Progenitor cell of endocrine pancreas (in vitro differentiated cells): ENCODE results near the gene HAX1. TPM values are rescaled to one million over a fixed set of nuclear protein-coding genes. Genes with fewer than 3 reads are reported as not detected.
"Not testable (repeated sequence)": the region's sequence is repeated elsewhere in the genome, so short reads cannot be mapped to it uniquely, and the experiment has no call there.

Experiments used
- DNase-seq: peaks from one replicate; pipeline ENCODE4 v3.0.0; 2021; ENCODE audit warnings: low spot score; ENCODE audit not compliant: unreplicated experiment
- H3K27ac Mint-ChIP-seq: 2 replicates; pipeline ENCODE4 v1.8.0; 2021; ENCODE audit warnings: mild to moderate bottlenecking, moderate library complexity, mixed read lengths
- H3K27me3 Mint-ChIP-seq: 2 replicates; pipeline ENCODE4 v1.8.0; 2021; ENCODE audit warnings: mixed read lengths
- H3K36me3 Mint-ChIP-seq: 2 replicates; pipeline ENCODE4 v1.8.0; 2022; ENCODE audit warnings: mixed read lengths; ENCODE audit not compliant: insufficient read depth
- H3K4me1 Mint-ChIP-seq: 2 replicates; pipeline ENCODE4 v1.8.0; 2021; ENCODE audit warnings: low read depth, mixed read lengths
- H3K4me3 Mint-ChIP-seq: 2 replicates; pipeline ENCODE4 v1.8.0; 2021; ENCODE audit warnings: low read depth, mild to moderate bottlenecking, moderate library complexity, mixed read lengths
- H3K9me3 Mint-ChIP-seq: 2 replicates; pipeline ENCODE4 v1.8.0; 2021; ENCODE audit warnings: low read depth, mixed read lengths
- long read RNA-seq: library from polyadenylated mRNA; unstranded; transcript quantifications from one replicate; pipeline ENCODE4 v2.0.0, GENCODE V29; 2020
- total RNA-seq: library from RNA; stranded (reverse); gene quantifications from 2 replicates; pipeline ENCODE4 v1.2.1, GENCODE V29; 2021
- TF ChIP-seq, protein P1 (sequence below): fragments of 200-600 bp; sonication (generic); IDR thresholded peaks from one replicate; pipeline ENCODE4 v1.5.0; 2021; ENCODE audit warnings: antibody characterized with exemption, mild to moderate bottlenecking; ENCODE audit not compliant: unreplicated experiment

Gene HAX1
- 51.0 and 52.3 TPM in 2 replicates for total RNA-seq
- long read RNA-seq, transcript HAX1-201 (7 exons, 1,227 nt): major isoform, 41 of 53 reads
- long read RNA-seq, partial matches to known transcripts: 1 of 53 reads
- long read RNA-seq, other reads (novel, unspliced or antisense): 7 of 53 reads

DNA sequence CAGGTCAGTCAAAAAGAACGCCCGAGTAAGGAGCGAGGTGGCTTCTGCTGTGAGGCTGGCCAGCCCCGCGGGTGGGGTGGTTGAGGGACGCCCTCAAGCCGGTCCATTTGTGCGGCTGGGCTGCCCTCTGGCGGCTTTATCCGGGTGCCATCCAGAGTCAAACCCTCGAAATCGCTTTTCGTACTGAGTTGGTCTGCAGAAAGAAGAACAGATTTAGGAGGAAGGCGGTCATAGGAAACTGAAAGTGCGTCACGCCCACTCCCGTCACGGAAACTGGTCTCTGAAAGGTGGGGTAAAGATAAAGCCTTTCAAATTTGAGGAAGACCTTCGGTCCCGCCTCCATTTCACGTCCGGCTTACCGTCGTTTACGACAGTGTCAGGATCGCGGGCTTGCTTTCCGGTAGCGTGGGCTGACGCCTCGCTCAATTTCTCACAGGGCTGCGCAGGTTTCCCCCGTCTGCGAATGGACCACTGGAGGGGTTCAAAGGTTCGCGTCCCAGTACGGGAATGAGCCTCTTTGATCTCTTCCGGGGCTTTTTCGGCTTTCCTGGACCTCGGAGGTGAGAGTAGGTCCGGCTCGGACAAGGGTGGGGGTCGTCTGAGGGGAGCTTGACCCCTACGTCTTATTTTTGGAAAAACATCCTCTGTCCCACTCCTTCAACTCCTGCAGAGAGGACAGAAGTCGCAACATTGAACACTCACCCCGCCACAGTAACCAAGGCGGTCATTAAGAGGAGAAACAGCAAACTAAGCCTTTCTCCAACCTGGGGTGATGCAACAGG is at the start of gene HAX1:
Gene HAX1, plus strand, starts transcription at position 413 of the 782 bp plus-strand sequence. Its CDS starts 95 bp downstream, at position 508.
- no peaks in the 10 kb centered on the region for H3K9me3 Mint-ChIP-seq
- H3K4me3 Mint-ChIP-seq: peak within 1 kb of the TSS; percentile 98
- peak; percentile 80 for DNase-seq
- TF ChIP-seq, protein P1, sequence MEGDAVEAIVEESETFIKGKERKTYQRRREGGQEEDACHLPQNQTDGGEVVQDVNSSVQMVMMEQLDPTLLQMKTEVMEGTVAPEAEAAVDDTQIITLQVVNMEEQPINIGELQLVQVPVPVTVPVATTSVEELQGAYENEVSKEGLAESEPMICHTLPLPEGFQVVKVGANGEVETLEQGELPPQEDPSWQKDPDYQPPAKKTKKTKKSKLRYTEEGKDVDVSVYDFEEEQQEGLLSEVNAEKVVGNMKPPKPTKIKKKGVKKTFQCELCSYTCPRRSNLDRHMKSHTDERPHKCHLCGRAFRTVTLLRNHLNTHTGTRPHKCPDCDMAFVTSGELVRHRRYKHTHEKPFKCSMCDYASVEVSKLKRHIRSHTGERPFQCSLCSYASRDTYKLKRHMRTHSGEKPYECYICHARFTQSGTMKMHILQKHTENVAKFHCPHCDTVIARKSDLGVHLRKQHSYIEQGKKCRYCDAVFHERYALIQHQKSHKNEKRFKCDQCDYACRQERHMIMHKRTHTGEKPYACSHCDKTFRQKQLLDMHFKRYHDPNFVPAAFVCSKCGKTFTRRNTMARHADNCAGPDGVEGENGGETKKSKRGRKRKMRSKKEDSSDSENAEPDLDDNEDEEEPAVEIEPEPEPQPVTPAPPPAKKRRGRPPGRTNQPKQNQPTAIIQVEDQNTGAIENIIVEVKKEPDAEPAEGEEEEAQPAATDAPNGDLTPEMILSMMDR: peak; percentile 91
- no peaks in the 10 kb centered on the region for H3K27me3 Mint-ChIP-seq
- peak within 1 kb of the TSS; percentile 98 for H3K27ac Mint-ChIP-seq
- H3K36me3 Mint-ChIP-seq: peaks cover 11% of the 10 kb centered on the region
- peaks cover 15% of the 10 kb centered on the region for H3K4me1 Mint-ChIP-seq

DNA sequence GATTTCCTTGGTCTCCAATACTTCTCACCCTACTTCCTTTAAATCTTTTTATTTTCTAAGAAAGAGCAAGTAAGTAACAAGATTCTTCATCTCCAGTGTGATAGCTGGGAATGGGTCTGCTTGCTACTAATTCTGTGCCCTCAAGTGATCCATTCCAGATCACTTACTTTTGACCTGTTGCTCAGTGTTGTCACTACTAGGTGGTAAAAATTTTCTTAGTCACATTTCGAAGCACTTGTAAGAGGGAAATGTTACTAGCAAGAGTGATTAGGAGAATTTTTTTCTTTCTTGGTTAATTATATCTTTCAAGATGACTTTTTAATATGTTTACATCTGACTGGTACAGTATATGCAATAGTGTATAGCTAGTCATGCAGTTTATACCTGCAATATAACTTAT is 49.5 kb upstream of the HAX1 start:
- H3K27me3 Mint-ChIP-seq: no peaks in the 10 kb centered on the region
- peaks cover 43% of the 10 kb centered on the region for H3K4me1 Mint-ChIP-seq
- TF ChIP-seq, protein P1: no peak
- no peaks in the 10 kb centered on the region for H3K9me3 Mint-ChIP-seq
- H3K27ac Mint-ChIP-seq: peak overlapping the region; percentile 47
- H3K4me3 Mint-ChIP-seq: peak overlapping the region; percentile 94
- no peak for DNase-seq
- H3K36me3 Mint-ChIP-seq: peaks cover 17% of the 10 kb centered on the region

DNA sequence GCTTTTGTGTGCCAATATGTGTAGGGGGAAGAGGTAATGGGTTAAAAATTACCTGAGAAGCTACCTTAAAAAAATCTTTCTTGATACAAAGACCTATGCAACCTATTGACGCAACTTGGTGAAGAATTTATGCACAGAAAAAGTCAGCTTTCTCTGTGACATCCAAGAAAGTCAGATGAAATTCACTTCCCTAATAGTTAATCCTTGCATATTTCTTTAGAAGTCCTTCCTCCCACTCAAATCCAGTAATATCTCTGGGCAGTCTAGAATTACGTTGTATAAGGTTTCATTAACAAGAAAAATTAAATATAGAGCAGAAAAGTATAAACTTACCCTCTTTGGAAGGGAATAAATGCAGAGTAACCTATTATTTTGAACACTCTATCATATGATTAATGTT is 48.8 kb upstream of the HAX1 start:
- DNase-seq: no peak
- H3K27ac Mint-ChIP-seq: peak overlapping the region; percentile 65
- no peak overlapping the region for H3K4me3 Mint-ChIP-seq
- peaks cover 37% of the 10 kb centered on the region for H3K4me1 Mint-ChIP-seq
- H3K36me3 Mint-ChIP-seq: peaks cover 13% of the 10 kb centered on the region
- TF ChIP-seq, protein P1: no peak
- H3K9me3 Mint-ChIP-seq: no peaks in the 10 kb centered on the region
- H3K27me3 Mint-ChIP-seq: no peaks in the 10 kb centered on the region

DNA sequence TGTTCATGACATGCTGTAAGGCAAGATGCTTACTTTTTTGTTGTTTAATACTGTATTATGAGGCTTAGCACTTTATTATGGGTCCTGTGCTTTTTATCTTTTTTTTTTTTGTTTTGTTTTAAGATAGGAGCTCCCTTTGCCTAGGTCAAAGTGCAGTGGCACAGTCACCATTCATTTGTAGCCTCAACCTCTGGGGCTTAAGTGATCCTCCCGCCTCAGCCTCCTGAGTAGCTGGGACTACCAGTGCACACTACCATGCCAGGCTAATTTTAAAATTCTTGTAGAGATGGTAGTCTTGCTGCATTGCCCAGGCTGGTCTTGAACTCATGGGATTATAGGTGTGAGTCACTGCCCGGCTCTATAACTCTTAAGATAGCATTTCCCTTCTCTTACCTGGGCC is 47.1 kb upstream of the HAX1 start:
- peaks cover 18% of the 10 kb centered on the region for H3K36me3 Mint-ChIP-seq

DNA sequence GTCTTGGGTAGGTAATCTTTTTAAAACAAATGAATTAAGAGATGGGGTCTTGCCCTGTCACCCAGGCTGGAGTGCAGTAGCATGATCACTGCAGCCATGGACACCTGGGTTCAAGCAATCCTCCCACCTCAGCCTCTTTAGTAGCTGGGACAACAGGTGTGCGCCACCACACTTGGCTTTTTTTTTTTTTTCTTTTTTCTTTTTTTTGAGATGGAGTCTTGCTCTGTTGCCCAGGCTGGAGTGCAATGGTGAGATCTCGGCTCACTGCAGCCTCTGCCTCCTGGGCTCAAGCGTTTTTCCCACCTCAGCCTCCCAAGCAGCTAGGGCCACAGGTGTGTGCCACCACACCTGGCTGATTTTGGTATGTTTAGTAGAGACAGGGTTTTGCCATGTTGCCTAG is 41.3 kb upstream of the HAX1 start:
- H3K36me3 Mint-ChIP-seq: peaks cover 38% of the 10 kb centered on the region
- H3K4me3 Mint-ChIP-seq, H3K9me3 Mint-ChIP-seq, H3K27ac Mint-ChIP-seq, H3K4me1 Mint-ChIP-seq, H3K27me3 Mint-ChIP-seq, DNase-seq: not testable (repeated sequence)

More for the DNA sequence above, 47.1 kb upstream of the HAX1 start:
- H3K4me3 Mint-ChIP-seq: no peak overlapping the region
- no peak overlapping the region for H3K27ac Mint-ChIP-seq
- no peaks in the 10 kb centered on the region for H3K27me3 Mint-ChIP-seq
- TF ChIP-seq, protein P1: no peak
- no peak for DNase-seq
- peaks cover 29% of the 10 kb centered on the region for H3K4me1 Mint-ChIP-seq
- no peaks in the 10 kb centered on the region for H3K9me3 Mint-ChIP-seq

DNA sequence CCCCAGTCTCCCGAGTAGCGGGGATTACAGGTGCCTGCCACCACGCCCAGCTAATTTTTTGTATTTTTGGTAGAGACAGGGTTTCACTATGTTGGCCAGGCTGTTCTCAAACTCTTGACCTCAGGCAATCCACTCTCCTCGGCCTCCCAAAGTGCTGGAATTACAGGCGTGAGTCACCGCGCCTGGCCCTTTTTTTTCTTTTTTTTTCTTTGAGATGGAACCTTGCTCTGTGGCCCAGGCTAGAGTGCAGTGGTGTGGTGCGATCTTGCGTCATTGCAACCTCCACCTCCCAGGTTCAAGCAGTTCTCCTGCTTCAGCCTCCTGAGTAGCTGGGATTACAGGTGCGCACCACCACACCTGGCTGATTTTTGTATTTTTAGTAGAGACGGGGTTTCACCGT is 39.3 kb upstream of the HAX1 start:
- H3K36me3 Mint-ChIP-seq: peaks cover 44% of the 10 kb centered on the region
- H3K27me3 Mint-ChIP-seq, DNase-seq, H3K9me3 Mint-ChIP-seq, H3K4me1 Mint-ChIP-seq, H3K4me3 Mint-ChIP-seq: not testable (repeated sequence)
- H3K27ac Mint-ChIP-seq: peak overlapping the region; percentile 83
